Osteocyte (in vitro differentiated cells): ENCODE measurements around the gene ARHGAP9. TPM values are rescaled to one million over a fixed set of nuclear protein-coding genes. Genes with fewer than 3 reads are reported as not detected.
"Not testable (repeated sequence)": the region's sequence is repeated elsewhere in the genome, so short reads cannot be mapped to it uniquely, and the experiment has no call there.

Source experiments
- DNase-seq: peaks from one replicate; pipeline ENCODE4 v3.0.0; 2021; ENCODE audit warnings: mixed read lengths; ENCODE audit not compliant: unreplicated experiment; ENCODE audit errors: extremely low spot score
- H3K27ac Mint-ChIP-seq: one replicate; pipeline ENCODE4 v1.8.0; 2021; ENCODE audit warnings: mild to moderate bottlenecking, mixed read lengths; ENCODE audit not compliant: unreplicated experiment
- H3K27me3 Mint-ChIP-seq: one replicate; pipeline ENCODE4 v1.8.0; 2021; ENCODE audit warnings: mixed read lengths; ENCODE audit not compliant: unreplicated experiment
- H3K36me3 Mint-ChIP-seq: one replicate; pipeline ENCODE4 v1.8.0; 2021; ENCODE audit warnings: mixed read lengths; ENCODE audit not compliant: unreplicated experiment
- H3K4me1 Mint-ChIP-seq: one replicate; pipeline ENCODE4 v1.8.0; 2021; ENCODE audit warnings: mixed read lengths; ENCODE audit not compliant: unreplicated experiment
- H3K4me3 Mint-ChIP-seq: one replicate; pipeline ENCODE4 v1.8.0; 2021; ENCODE audit warnings: mild to moderate bottlenecking, moderate library complexity, mixed read lengths; ENCODE audit not compliant: unreplicated experiment
- H3K9me3 Mint-ChIP-seq: one replicate; pipeline ENCODE4 v1.8.0; 2021; ENCODE audit warnings: mixed read lengths; ENCODE audit not compliant: unreplicated experiment
- CTCF ChIP-seq: fragments of 200-600 bp; sonication (generic); IDR thresholded peaks from 2 replicates; pipeline ENCODE4 v1.5.0; 2021; ENCODE audit warnings: antibody characterized with exemption, mild to moderate bottlenecking, moderate library complexity
- microRNA-seq: library from miRNA; unstranded; fragments of <30 nt; microRNA quantifications from one replicate; pipeline ENCODE4 v1.1.0, GENCODE V29; 2020; ENCODE audit not compliant: unreplicated experiment
- total RNA-seq: library from RNA; stranded (reverse); gene quantifications from 2 replicates; pipeline ENCODE4 v1.2.1, GENCODE V29; 2021

ARHGAP9 gene
- total RNA-seq, 1 donor from 2014 or later = 1.5 TPM

DNA sequence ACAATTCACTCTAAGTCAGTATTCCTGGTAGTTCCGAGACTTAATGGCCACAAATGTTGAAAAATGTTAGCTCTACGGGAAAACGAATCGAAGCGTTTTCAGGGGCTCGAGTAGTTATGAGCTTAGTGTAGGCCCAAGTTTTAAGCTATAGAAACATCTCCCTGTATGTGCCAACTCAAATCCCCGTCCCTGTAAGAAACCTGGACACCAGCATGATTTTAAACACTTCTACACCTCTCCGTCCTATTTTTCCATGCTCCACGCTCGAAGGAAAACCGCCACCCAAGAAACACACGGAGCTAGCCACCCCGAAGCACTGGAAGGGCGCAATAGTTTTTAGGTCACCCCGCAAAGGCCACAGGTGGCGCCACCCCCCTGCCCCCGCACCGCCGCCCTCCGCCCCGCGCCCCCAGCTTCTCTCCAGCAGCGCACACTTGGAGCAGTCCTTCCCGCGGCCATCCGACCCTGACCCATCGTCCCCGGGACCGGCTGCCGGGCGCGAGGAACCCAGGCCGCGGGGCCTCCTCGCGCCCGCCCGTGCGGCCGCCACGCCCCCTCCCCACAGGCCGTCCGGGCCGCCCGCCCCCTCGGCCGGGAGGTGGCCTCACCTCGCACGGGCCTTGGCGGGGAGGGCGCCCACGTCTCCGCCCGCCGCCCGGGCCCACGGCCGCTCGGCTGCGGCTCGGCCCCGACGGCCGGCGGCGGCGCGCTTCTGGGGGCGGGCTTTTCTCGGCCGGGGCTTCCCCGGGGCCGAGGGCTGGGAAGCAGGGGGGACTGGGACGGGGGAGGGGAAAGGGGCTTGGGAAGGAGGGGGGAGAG, 49.3 kb downstream of the ARHGAP9 start:
- Mint-ChIP-seq H3K9me3 (no peaks in the 10 kb centered on the region), H3K4me3 (peak overlapping the region; percentile 93), H3K36me3 (peaks cover 2% of the 10 kb centered on the region), H3K4me1 (peaks cover 27% of the 10 kb centered on the region), H3K27ac (peak overlapping the region; percentile 97), H3K27me3 (no peaks in the 10 kb centered on the region)
- DNase-seq = peak; percentile 85
- TF ChIP-seq CTCF = peak; percentile 6

GRCh38 chr12:57429473-57430111, 50.1 kb downstream of the ARHGAP9 start:
- Mint-ChIP-seq H3K27ac (peak overlapping the region; percentile 97), H3K4me3 (peak overlapping the region; percentile 93), H3K36me3 (peaks cover 3% of the 10 kb centered on the region), H3K9me3 (no peaks in the 10 kb centered on the region), H3K4me1 (peaks cover 27% of the 10 kb centered on the region), H3K27me3 (no peaks in the 10 kb centered on the region)
- no peak for DNase-seq
- TF ChIP-seq CTCF = no peak

DNA sequence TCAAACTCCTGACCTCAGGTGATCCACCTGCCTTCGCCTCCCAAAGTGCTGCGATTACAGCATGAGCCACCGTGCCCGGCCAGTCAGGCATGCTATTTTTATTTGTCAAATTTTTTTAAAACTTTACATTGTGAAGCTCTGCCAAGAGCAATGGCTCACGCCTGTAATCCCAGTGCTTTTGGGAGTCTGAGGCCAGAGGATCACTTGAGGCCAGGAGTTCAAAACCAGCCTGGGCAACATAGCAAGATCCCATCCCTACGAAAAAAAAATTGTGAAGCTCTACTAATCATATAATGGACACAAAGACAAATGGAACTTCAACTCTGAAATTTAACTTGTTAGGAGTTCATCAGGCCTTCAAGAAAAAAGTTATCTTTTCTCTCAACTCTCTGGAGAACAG, 50.7 kb downstream of the ARHGAP9 start:
- Mint-ChIP-seq H3K9me3 (no peaks in the 10 kb centered on the region), H3K27ac (peak overlapping the region; percentile 97), H3K4me1 (peaks cover 27% of the 10 kb centered on the region), H3K27me3 (no peaks in the 10 kb centered on the region), H3K4me3 (peak overlapping the region; percentile 93), H3K36me3 (peaks cover 6% of the 10 kb centered on the region)
- TF ChIP-seq CTCF = no peak
- DNase-seq = no peak

DNA sequence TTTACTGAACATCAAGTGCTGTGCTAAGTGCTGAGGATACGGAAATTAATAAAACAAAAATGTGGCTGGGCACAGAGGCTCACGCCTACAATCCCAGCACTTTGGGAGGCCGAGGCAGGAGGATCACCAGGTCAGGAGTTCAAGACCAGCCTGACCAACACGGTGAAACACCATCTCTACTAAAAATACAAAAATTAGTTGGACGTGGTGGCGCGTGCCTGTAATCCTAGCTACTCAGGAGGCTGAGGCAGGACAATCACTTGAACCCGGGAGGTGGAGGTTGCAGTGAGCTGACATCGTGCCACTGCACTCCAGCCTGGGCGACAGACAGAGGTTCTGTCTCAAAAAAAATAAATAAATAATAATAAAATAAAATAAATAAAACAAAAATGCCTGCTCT, 52.7 kb downstream of the ARHGAP9 start:
- peaks cover 27% of the 10 kb centered on the region for H3K4me1 Mint-ChIP-seq
- not testable (repeated sequence) for H3K27ac Mint-ChIP-seq, H3K27me3 Mint-ChIP-seq, H3K9me3 Mint-ChIP-seq, H3K4me3 Mint-ChIP-seq, DNase-seq
- H3K36me3 Mint-ChIP-seq = peaks cover 16% of the 10 kb centered on the region

Small RNA genes within 50 kb of the gene (microRNA-seq; reads per million reads assigned to microRNA genes)
- gene MIR616 (not detected), gene MIR6758 (not detected)

Other genes starting within 250 kb of the ARHGAP9 start
- gene STAC3, start 228.7 kb downstream of the ARHGAP9 start, total RNA-seq = 1.8 and 2.4 TPM in 2 replicates
- 62.2 and 65.0 TPM in 2 replicates for gene R3HDM2, start 48.8 kb downstream of the ARHGAP9 start, total RNA-seq
- gene INHBC, start 45.1 kb downstream of the ARHGAP9 start, total RNA-seq = not detected in 2 replicates
- 1.0 and 1.3 TPM in 2 replicates for gene INHBE, start 24.6 kb downstream of the ARHGAP9 start, total RNA-seq
- gene GLI1, start 20.1 kb downstream of the ARHGAP9 start, total RNA-seq = 3.5 and 7.7 TPM in 2 replicates
- 364 and 401 TPM in 2 replicates for gene MARS1, start 8.2 kb upstream of the ARHGAP9 start, total RNA-seq
- gene DDIT3, start 40.6 kb upstream of the ARHGAP9 start, total RNA-seq = 89.9 and 95.7 TPM in 2 replicates
- 104 and 105 TPM in 2 replicates for gene MBD6, start 43.0 kb upstream of the ARHGAP9 start, total RNA-seq
- 149 and 155 TPM in 2 replicates for gene DCTN2, start 67.3 kb upstream of the ARHGAP9 start, total RNA-seq
- gene KIF5A, start 70.2 kb upstream of the ARHGAP9 start, total RNA-seq = 0.43 and 0.73 TPM in 2 replicates
- 30.4 and 34.9 TPM in 2 replicates for gene PIP4K2C, start 111.3 kb upstream of the ARHGAP9 start, total RNA-seq
- gene DTX3, start 125.0 kb upstream of the ARHGAP9 start, total RNA-seq = 26.5 and 29.9 TPM in 2 replicates
- 25.8 and 27.6 TPM in 2 replicates for gene ARHGEF25, start 131.6 kb upstream of the ARHGAP9 start, total RNA-seq
- gene B4GALNT1, start 153.3 kb upstream of the ARHGAP9 start, total RNA-seq = 5.6 and 6.9 TPM in 2 replicates
- gene OS9, start 214.3 kb upstream of the ARHGAP9 start, total RNA-seq = 338 and 363 TPM in 2 replicates